Measurements from ENCODE around the gene GNGT2.
"Not testable (repeated sequence)": the region's sequence is repeated elsewhere in the genome, so short reads cannot be mapped to it uniquely, and the experiment has no call there.

Gene GNGT2

DNA sequence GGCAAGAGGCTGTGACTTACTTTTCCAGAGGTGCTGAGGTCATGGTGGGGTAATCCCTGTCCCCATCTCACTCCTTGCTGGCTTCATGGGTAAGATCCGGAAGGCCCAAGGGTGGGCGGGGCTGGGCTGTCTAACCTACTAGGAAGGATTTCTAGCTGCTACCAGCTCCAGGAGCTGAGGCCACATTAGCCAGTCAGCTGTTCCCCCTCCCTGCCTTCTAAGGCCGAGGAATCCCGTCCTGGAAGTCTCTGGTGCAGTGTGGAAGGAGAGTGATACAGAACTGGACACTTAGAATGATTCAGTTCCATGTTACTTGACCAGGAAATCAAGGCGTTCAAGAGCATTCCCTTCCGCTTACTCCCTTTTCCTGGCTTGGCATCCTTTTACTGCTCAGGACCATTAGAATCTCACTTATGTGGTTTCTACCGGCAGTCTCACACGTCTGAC lies 8.9 kb downstream of the GNGT2 start:
- DNase-seq, result no peak

DNA sequence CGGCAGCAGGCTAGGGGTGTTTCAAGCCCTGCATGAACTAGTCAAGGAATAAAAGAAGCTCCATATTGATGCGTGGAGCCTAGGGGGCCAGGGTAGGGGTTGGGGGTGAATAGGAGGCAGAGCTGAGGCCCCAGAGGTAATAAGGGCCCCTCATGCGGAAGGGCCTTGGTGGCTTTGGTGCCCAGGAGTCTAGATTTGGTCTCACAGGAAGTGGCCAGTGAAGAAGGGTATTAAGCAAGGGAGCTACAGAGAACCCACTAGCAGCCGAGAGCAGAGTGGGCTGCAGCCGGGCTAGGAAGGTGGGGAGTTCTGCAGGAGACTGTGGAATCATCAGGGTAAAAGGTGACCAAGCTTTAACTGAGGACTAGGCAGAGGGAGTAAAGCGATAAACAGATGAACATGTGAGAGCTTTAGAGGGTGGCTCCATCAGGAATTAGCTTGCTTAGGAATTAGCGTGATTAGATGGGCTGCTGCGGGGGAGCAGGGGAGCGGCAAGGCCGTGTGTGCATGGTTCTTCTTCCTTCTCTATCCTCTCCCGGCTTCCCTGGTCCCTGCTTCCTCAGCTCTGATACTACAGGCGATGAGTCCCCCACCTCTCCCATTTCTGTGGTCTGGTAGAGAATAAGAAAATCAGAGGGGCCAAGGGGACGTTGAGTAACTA lies 9.8 kb downstream of the GNGT2 start:
- DNase-seq, result no peak

GRCh38 chr17:49198211-49198610 lies 12.2 kb downstream of the GNGT2 start:
- DNase-seq, result no peak

DNA sequence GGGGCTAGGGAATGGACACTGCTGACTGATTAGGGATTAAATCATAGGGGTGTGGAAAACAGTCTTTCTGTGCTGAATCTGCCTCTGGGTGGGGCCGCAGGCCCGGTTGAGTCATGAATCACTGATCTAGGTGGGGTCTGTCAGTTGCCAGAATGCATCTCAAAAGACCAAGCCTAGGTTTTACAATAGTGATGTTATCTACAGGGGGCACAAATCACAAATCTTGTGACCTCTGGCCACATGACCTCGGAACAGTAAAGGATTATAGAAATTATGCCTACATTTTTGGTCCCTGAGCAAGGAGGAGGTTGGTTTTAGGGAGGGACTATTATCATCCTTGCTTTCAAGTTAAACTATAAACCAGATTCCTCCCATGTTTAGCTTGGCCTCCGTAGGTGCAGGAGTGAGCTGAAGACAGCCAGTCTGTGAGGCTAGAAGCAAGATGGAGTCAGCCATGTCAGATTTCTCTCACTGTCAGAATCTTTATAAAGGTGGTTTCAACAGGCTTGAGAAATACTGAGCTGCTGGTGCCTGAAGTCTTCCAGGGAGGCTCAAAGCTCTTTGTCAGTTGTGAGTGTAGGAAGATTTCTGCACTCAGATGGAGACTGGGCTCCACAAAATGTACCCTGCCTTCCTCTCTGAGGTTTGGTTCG lies 12.9 kb downstream of the GNGT2 start:
- no peak for DNase-seq

GRCh38 chr17:49196520-49196919 lies 13.9 kb downstream of the GNGT2 start:
- DNase-seq, result no peak

DNA sequence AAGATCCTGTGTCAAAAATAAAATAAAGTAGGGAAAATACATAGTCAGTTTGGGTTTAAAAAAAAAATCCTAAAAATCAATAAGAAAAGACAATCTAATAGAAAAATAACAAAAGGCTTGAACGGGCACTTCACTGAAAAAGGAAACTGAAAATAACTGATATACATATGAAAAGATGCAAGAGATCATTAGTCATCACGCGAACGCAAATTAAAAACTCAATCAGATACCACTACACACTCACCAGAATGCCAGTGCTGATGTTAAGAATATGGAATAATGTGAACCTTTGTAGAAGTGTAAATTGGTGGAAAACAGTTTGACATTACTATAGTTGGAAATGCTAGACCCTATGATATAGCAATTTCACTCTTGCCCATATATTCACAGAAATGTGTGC lies 14.6 kb downstream of the GNGT2 start:
- DNase-seq, result no peak

- DNase-seq, result no peak
These were observed 16.1 kb downstream of the GNGT2 start for GRCh38 chr17:49194297-49194607.

GRCh38 chr17:49193513-49194296 lies 16.7 kb downstream of the GNGT2 start:
- peak; percentile 31 for DNase-seq

GRCh38 chr17:49191917-49192741 lies 18.2 kb downstream of the GNGT2 start:
- peak; percentile 81 for DNase-seq

GRCh38 chr17:49191409-49191916 lies 18.9 kb downstream of the GNGT2 start:
- no peak for DNase-seq

- no peak for DNase-seq
These were observed 19.4 kb downstream of the GNGT2 start for GRCh38 chr17:49190932-49191331.

- DNase-seq, result no peak
These were observed 23.1 kb downstream of the GNGT2 start for GRCh38 chr17:49187301-49187700.

GRCh38 chr17:49185381-49185780 lies 25.0 kb downstream of the GNGT2 start:
- not testable (repeated sequence) for DNase-seq

GRCh38 chr17:49184522-49184921 lies 25.9 kb downstream of the GNGT2 start:
- DNase-seq, result not testable (repeated sequence)

DNA sequence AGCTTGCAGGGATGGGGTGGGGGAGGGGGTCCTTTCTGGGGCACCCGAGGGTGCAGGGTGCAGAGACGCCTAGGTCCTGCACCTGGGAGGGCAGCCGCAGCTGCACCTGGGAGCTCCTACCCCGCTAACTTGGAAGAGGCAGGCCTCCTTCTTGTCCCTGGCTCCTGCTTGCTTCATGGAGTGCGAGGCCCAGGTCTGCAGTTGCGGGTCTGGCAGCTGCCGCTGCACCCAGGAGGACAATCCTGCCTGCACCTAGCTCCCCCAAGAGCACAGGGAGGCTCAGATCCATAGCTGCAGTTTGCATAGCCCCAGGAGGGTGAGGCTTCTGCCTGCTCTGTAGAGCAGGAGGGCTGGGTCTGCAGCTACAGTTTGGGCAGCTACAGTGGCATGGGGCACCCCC lies 26.6 kb downstream of the GNGT2 start:
- DNase-seq, result no peak

GRCh38 chr17:49183341-49183740 lies 27.0 kb downstream of the GNGT2 start:
- no peak for DNase-seq

DNA sequence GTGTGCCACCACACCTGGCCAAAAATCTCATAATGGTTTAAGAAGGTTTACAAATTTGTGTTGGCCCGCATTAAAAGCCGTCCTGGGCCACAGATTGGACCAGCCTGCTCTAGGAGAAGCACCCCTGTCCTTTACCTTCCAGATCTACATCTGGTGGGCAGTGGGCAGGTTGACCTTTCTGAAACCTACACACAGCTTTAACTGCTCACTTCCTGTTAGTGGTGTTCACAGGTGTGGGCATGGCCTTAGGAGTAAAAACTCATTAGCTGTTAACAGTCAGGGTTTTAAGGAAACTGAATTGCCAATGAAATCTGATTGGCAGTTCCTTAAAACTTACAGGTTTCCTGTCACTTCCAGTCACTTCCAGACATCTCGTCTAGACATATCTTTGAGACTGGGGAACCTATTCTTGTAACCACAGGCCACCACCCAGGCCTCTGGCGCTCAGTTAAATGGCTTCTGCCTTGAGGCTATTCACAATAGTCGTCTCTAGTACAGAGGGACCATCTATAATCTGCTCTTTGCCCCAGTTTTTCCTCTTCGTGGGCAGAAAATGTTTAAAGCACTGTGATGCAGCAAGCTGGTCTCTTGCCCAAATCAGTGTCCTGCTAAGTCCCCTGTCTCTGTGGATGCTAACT lies 29.3 kb downstream of the GNGT2 start:
- no peak for DNase-seq

- no peak for DNase-seq
These were observed 30.1 kb downstream of the GNGT2 start for GRCh38 chr17:49180303-49180702.

DNA sequence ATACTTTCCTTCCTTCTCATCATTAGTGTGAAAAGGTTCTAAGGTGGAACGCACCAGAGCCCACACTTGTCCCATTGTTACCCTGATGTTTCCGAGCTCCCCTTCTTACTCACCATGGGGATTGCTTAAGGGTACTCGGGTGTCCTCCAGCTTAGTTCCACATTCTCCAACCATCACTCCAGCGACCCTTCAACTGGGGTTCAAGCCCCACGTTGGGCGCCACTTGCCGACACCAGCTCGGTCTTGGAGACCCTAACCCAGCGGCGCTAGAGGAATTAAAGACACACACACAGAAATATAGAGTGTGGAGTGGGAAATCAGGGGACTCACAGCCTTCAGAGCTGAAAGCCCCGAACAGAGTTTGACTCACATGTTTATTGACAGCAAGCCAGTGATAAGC lies 34.4 kb downstream of the GNGT2 start:
- not testable (repeated sequence) for DNase-seq

- DNase-seq, result not testable (repeated sequence)
These were observed 39.7 kb downstream of the GNGT2 start for GRCh38 chr17:49170711-49171110.

DNA sequence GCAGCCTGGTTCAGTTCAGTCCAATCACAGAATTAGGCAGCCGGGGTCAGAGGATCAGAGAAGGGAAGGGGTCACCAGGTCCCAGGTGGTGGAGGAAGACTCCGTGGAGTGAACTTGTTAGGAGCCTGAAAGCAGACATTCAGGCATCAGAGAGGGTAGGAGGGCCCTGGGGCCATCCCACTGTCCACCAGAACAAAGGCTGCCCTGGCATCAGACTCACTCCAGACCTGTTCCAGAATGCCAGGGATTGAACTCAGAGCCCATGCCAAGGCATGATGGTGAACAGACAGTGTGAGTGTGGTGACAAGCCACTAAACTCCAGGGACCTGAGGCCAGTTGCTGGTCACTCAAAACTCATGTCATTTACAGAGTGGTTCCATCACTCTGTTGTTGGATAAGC lies 40.2 kb downstream of the GNGT2 start:
- DNase-seq, result no peak

GRCh38 chr17:49168706-49169105 lies 41.7 kb downstream of the GNGT2 start:
- no peak for DNase-seq

DNA sequence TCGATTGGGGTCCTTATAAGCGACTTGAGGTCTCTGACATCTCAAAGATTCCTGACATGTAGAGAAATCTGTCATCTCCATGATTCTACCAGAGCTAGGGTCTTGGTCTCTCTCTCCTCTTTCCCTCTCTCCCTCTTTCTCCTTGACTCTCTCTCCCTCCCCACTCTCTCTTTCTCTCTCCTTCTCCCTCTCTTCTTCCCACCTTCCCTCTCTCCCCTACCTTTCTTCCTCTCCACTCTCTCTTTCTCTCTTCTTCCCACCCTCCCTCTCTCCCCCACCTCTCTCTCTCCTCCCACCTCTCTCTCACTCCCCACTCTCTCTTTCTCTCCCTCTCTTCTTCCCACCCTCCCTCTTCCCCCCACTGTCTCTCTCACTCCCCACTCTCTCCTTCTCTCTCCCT lies 45.2 kb downstream of the GNGT2 start:
- DNase-seq, result no peak
